ENCODE data around the gene FXYD6. TPM values are rescaled to one million over a fixed set of nuclear protein-coding genes. Genes with fewer than 3 reads are reported as not detected.

The FXYD6 gene
- total and polyA plus RNA-seq, 2 of the 8 experiments (the other 6 are each of a cell fraction or from before 2014, with no cell fraction given): 44.6 to 117 TPM

GRCh38 chr11:117799634-117800033 lies 76.8 kb downstream of the FXYD6 start:
- Histone ChIP-seq H3K4me2 (ENCODE audit: insufficient read depth in 1 of 2, low read depth in 2 of 2, low read length in 2 of 2) (no peak overlapping the region), H3K9me3 (ENCODE audit: insufficient read depth in 2 of 2, low read depth in 1 of 2, low read length in 1 of 2) (no peaks in the 10 kb centered on the region), H3K36me3 (ENCODE audit: control insufficient read depth in 2 of 4, insufficient read depth in 4 of 4, low read length in 3 of 4) (no peaks in the 10 kb centered on the region), H3K4me1 (replicated peaks in 1 of 4; ENCODE audit: control insufficient read depth in 3 of 4, insufficient read depth in 4 of 4, low read length in 3 of 4) (peaks cover 0 to 12% (median 6%) of the 10 kb centered on the region in 4 experiments; a peak in 5 of 7 replicates), H2BK15ac (ENCODE audit: low read length) (no peak overlapping the region), H2BK12ac (ENCODE audit: low read depth, low read length) (no peak overlapping the region), H4K5ac (ENCODE audit: insufficient read length, low read depth, low read length) (no peak overlapping the region), H3K27ac (ENCODE audit: low read depth, low read length) (no peak overlapping the region), H3K4me3 (ENCODE audit: extremely low read depth in 1 of 4, insufficient read depth in 2 of 4, low read depth in 3 of 4, low read length in 4 of 4) (no peak overlapping the region), H2AK5ac (ENCODE audit: low read depth, low read length) (no peak overlapping the region; the same call in 1 of the 2 replicates), H3K23me2 (ENCODE audit: low read depth, low read length) (peaks cover 16% of the 10 kb centered on the region), H2BK120ac (replicated peaks; ENCODE audit: low read depth, low read length) (no peak overlapping the region), H3K18ac (ENCODE audit: extremely low read depth, low read length) (no peak overlapping the region; the same call in 1 of the 2 replicates), H4K91ac (replicated peaks; ENCODE audit: insufficient read length, low read length) (no peak overlapping the region), H4K20me1 (replicated peaks in 1 of 2; ENCODE audit: control insufficient read depth in 1 of 2, insufficient read depth in 2 of 2, low read length in 2 of 2) (peaks cover 0 to 2% of the 10 kb centered on the region in 2 experiments), H3K14ac (ENCODE audit: insufficient read length) (no peak overlapping the region), H2BK5ac (ENCODE audit: low read depth, low read length) (no peak overlapping the region), H3K56ac (replicated peaks; ENCODE audit: insufficient read length, low read depth, low read length) (no peak overlapping the region), H3K27me3 (replicated peaks in 1 of 4; ENCODE audit: control insufficient read depth in 3 of 4, extremely low read depth in 1 of 4, insufficient read depth in 3 of 4, low read length in 3 of 4) (peaks cover 27 to 48% (median 41%) of the 10 kb centered on the region in 4 experiments), H2BK20ac (ENCODE audit: low read length) (no peak overlapping the region), H3K79me1 (ENCODE audit: low read depth, low read length) (no peaks in the 10 kb centered on the region), H3K23ac (ENCODE audit: insufficient read length) (no peak overlapping the region), H3K4ac (replicated peaks; ENCODE audit: insufficient read length, low read depth, low read length) (no peak overlapping the region), H2AFZ (ENCODE audit: low read length) (no peak overlapping the region), H3K9ac (replicated peaks in 1 of 4; ENCODE audit: extremely low read depth in 1 of 4, low read depth in 3 of 4, low read length in 3 of 4) (no peak overlapping the region), H4K8ac (ENCODE audit: extremely low read depth, insufficient read depth, low read length) (no peak overlapping the region), H3K79me2 (ENCODE audit: control insufficient read depth in 1 of 2, insufficient read depth in 2 of 2, low read length in 2 of 2) (no peaks in the 10 kb centered on the region)
- TF ChIP-seq BCL11A (IDR thresholded peaks at IDR 0.05; ENCODE audit: low read depth in 2 of 2, low read length in 2 of 2): no peak
- no peak for TF ChIP-seq JUN (IDR thresholded peaks at IDR 0.05; ENCODE audit: low read depth, low read length)
- TF ChIP-seq CBX5 (IDR thresholded peaks at IDR 0.05; ENCODE audit: low read depth, low read length): no peak
- no peak for TF ChIP-seq RFX5 (IDR thresholded peaks at IDR 0.05; ENCODE audit: borderline replicate concordance, low read depth, low read length)
- TF ChIP-seq HDAC2 (IDR thresholded peaks at IDR 0.05; ENCODE audit: borderline replicate concordance in 1 of 2, low read depth in 2 of 2, low read length in 2 of 2): no peak
- no peak for TF ChIP-seq SRF (IDR thresholded peaks at IDR 0.05; ENCODE audit: low read depth, low read length)
- TF ChIP-seq CTBP2 (IDR thresholded peaks at IDR 0.05; ENCODE audit: borderline replicate concordance, insufficient read depth, insufficient read length, low read length): no peak
- TF ChIP-seq EGR1 (IDR thresholded peaks at IDR 0.05; ENCODE audit: borderline replicate concordance, low read depth, low read length): no peak
- ChIA-PET POLR2A (ENCODE audit: partially characterized antibody) (no interaction called here), CTCF (ENCODE audit: partially characterized antibody) (interaction anchor here (0.5 to 4.4 kb wide), 9 partner anchors 9 to 575 kb away, joined by 3 to 39 read pairs (median 9); no protein-coding TSS in a partner anchor)
- FAIRE-seq (no peak), DNase-seq (ENCODE audit: low read depth in 1 of 2, low spot score in 2 of 2) (no peak)
- 66% methylated on average over 5 of the region's 5 CpGs; no CpG with 5 or more reads in 1 of the 2 experiments for WGBS, 2 experiments (ENCODE audit: extremely low coverage in 1 of 2, insufficient coverage in 1 of 2, insufficient read length in 1 of 2, insufficient replicate concordance in 2 of 2, low coverage in 1 of 2, low lambda C conversion rate in 2 of 2, missing lambda C conversion rate in 1 of 2)
